DMS 273 (cell line): ENCODE results near the gene DNAJA2.
"Not testable (repeated sequence)": the region's sequence is repeated elsewhere in the genome, so short reads cannot be mapped to it uniquely, and the experiment has no call there.

Experiments used
- DNase-seq: peaks from one replicate; lab custom pipeline; 2025; ENCODE audit not compliant: unreplicated experiment; lab: John Stamatoyannopoulos, UW

The DNAJA2 gene

DNA sequence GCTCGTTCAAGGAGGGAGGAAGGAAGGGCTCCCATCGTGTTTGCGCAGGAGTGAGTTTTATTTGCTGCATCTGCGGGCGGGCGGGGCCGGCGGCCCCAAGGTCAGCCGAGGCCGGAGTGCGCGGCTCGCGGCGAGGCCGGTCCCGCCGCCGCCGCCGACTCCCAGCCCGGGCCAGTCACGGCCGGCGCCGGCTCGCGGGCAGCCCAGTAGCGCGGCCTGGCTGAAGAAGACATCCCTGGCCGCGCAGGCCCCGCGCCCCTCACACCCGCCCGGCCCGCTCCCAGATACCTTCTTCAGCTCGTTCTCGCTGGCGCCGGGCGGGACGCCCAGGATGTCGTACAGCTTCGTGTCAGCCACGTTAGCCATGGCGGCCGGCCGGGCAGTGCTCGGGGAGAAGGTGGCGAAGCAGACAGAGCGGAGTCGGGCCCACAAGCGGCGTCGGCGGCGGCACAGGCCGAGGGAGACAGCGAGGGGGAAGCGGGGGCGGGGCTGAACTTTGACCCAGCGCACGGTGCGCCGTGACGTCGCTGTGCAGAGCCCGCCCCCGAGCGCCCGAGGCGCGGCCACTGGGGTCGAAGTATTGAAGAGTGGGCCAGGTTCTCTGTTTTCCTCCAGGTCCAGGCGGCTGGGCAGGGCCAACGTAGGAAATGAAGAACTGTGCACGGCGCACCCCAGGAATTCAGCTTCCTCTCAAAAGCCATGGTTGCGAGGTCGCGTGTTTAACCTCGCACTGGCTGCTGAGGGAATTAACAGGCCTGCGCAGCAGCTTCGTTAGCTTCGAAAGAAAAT, at the start of gene DNAJA2:
TSS of gene DNAJA2 (minus strand) at position 468 of the 789 bp plus-strand sequence. CDS start at position 366, 102 bp downstream.
- DNase-seq = peak; percentile 95

- peak; percentile 38 for DNase-seq
Observed at GRCh38 chr16:47019568-47019967, 46.1 kb upstream of the DNAJA2 start.

- DNase-seq = peak; percentile 78
Observed at GRCh38 chr16:47018223-47018891, 44.9 kb upstream of the DNAJA2 start.

GRCh38 chr16:47017636-47018035, 44.2 kb upstream of the DNAJA2 start:
- DNase-seq = no peak

GRCh38 chr16:47016700-47017133, 43.2 kb upstream of the DNAJA2 start:
- no peak for DNase-seq

DNA sequence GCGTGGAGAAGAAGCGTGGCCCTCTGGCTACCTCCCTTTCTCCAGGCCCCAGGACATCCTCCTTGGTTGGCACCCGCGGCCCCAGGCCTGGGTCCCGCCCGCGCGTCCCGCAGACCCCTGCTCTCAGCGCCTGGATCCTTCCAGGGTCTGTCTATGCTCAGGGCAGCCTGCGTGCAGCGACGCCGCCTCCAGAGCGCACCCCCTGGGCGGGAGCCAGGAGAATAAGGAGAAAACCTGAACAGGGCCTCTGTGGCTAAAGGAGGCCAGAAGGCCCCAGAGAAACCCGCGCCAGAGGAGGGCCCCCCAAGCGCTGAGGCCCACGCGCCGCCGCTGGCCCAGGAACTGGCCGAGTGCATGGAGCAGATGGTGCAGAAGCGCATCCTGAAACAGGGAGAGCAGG, 40.4 kb upstream of the DNAJA2 start:
- DNase-seq = no peak

GRCh38 chr16:47013172-47013571, 39.7 kb upstream of the DNAJA2 start:
- DNase-seq = no peak

GRCh38 chr16:47010812-47011211, 37.3 kb upstream of the DNAJA2 start:
- DNase-seq = not testable (repeated sequence)

DNA sequence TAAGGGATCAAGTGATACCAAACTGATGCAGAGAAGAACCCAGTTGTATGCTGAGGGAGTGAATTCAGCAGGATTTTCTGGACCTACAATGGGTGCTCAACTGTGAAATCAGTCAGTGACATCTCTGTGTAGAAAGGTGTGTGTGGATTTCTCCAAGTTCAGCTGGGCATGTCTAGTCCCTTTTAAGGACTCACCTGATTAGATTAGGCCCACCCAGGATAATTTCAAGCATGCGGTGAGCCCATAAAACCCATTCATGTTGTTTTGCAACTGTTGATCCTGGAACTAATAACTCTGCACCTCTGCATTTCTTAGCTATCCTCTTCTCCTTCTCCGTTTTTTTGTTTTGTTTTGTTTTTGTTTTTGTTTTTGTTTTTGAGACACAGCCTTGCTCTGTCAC, 35.1 kb upstream of the DNAJA2 start:
- no peak for DNase-seq

DNA sequence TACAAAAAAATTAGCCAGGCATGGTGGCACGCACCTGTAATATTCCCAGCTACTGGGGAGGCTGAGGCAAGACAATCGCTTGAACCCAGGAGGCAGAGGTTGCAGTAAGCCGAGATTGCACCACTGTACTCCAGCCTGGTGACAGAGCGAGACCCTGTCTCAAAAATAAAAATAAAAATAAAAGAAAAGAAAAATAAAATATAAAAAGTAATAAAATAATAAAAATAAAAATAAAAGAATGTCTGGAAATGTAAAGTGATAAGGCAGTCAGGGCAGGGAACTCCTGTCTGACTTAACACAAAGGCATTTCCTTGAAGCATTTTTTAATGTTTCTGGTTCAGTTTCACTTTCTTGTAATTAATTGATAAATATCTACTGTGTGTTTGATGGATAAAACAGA, 34.7 kb upstream of the DNAJA2 start:
- no peak for DNase-seq

- no peak for DNase-seq
Observed at GRCh38 chr16:47004652-47005051, 31.2 kb upstream of the DNAJA2 start.

DNA sequence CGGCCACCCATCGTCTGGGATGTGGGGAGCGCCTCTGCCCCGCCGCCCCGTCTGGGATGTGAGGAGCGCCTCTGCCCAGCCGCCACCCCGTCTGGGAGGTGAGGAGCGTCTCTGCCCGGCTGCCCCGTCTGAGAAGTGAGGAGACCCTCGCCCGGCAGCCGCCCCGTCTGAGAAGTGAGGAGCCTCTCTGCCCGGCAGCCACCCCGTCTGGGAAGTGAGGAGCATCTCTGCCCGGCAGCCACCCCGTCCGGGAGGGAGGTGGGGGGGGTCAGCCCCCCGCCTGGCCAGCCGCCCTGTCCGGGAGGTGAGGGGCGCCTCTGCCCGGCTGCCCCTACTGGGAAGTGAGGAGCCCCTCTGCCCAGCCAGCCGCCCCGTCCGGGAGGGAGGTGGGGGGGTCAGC, 26.6 kb upstream of the DNAJA2 start:
- not testable (repeated sequence) for DNase-seq

DNA sequence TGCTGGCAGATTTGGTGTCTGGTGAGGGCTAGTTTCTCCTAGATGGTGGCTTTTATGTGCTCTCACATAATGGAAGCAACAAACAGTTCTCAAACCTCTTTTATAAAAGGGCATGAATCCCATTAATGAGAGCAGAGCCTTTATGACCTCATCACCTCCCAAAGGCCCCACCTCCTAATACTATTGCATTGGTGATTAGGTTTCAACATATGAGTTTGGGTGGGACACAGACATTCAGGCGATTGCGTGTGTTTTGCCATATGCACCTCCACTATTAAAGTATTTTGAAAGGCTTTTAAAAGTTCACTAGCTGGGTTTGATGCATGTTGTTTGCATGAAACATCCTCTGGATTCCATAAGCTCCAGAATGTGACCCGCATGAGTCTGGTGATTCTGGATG, 24.4 kb upstream of the DNAJA2 start:
- no peak for DNase-seq

- DNase-seq = no peak
Observed at GRCh38 chr16:46996952-46997458, 23.5 kb upstream of the DNAJA2 start.

DNA sequence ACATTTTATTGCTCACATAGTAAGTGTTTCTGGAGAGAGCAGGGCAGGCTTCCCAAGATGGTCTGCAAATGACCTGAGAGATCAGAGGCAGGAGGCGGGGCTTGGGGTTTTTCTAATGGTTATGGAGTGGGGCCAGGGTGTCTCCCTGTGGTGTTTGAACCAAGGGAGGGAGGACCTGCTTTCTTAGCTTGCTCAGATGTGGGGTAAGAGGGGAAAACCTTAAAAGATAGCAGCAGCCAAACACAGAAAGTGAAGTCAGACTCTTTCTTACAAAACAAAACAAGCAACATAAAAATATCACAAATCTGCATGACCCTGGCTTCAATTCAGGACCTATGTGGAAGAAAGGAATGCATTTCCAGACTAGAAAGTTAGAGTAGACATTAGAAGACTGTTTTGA, 22.9 kb upstream of the DNAJA2 start:
- peak; percentile 22 for DNase-seq

GRCh38 chr16:46991729-46992704, 18.5 kb upstream of the DNAJA2 start:
- DNase-seq = no peak

DNA sequence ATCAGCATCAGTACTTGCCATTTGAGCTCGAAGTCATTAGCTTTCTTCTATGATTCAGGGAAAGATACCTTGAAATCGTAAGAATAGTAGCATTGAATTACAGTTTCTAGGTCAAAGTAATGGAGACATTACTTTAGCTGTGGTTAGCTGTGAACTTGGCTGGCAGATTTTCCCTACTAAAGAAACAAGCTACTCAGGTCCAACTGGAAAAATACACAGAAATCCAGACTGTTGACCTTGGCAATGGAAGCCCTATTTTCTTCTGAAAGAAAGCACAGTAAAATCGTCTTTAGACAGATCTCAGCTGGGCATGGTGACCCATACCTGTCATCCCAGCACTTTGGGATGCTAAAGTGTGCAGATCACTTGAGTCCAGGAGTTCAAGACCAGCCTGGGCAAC, 13.4 kb upstream of the DNAJA2 start:
- no peak for DNase-seq

GRCh38 chr16:46986438-46986837, 13.0 kb upstream of the DNAJA2 start:
- no peak for DNase-seq

- DNase-seq = no peak
Observed at GRCh38 chr16:46982335-46982734, 8.9 kb upstream of the DNAJA2 start.

- DNase-seq = no peak
Observed at GRCh38 chr16:46980926-46981325, 7.5 kb upstream of the DNAJA2 start.

DNA sequence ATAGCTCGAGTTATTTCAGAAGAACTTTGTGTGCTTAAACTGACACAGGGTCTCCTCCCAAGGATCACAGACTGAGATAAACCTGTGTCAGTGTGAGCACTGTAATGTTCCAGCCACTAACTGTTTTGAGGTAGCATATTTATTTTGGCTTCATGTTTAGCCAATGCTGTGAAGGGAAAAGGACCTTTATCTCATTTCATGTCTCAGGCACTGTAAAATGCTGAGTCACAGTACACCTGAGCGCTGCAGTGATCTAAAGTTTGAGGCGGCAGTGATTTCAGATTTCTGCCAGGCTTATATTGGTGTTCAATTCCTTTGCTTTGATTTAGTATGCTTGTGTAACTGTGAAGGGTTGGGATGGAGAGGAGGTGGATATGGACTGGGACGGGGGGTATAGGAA, 3.1 kb upstream of the DNAJA2 start:
- no peak for DNase-seq
